GM23338 (cell line): ENCODE results near the gene CDK14. TPM values are rescaled to one million over a fixed set of nuclear protein-coding genes. Genes with fewer than 3 reads are reported as not detected.

Experiments used
- ATAC-seq: fragments of 200-7000 bp; cut with Tn5 transposase; 3 replicates; pipeline ENCODE4 v1.9.1; 2020
- DNase-seq: peaks from one replicate; pipeline ENCODE4 v3.0.0-alpha.2; 2015; ENCODE audit warnings: low spot score
- H2AFZ ChIP-seq: fragments of 200-600 bp; sonication (generic); 2 replicates; pipeline ENCODE4 v1.8.0; 2016; ENCODE audit warnings: antibody characterized with exemption, mild to moderate bottlenecking, moderate library complexity
- H3F3A ChIP-seq: fragments of 200-600 bp; sonication (generic); replicated peaks from 2 replicates; pipeline ENCODE4 v1.8.0; 2017; ENCODE audit warnings: antibody characterized with exemption, mixed run types, low read depth
- H3K27ac ChIP-seq: fragments of 200-600 bp; sonication (generic); 2 replicates; pipeline ENCODE4 v1.6.1; 2016; ENCODE audit warnings: low read depth
- H3K27me3 ChIP-seq: fragments of 200-600 bp; sonication (generic); 2 replicates; pipeline ENCODE4 v1.8.0; 2016; ENCODE audit warnings: mild to moderate bottlenecking, mixed run types, moderate library complexity; ENCODE audit not compliant: insufficient read depth
- H3K36me3 ChIP-seq: fragments of 200-600 bp; sonication (generic); 2 replicates; pipeline ENCODE4 v1.8.0; 2016; ENCODE audit warnings: mild to moderate bottlenecking; ENCODE audit not compliant: insufficient read depth
- H3K4me1 ChIP-seq: fragments of 200-600 bp; sonication (generic); 2 replicates; pipeline ENCODE4 v1.8.0; 2016; ENCODE audit warnings: mild to moderate bottlenecking, moderate library complexity; ENCODE audit not compliant: insufficient read depth
- H3K4me2 ChIP-seq: fragments of 200-600 bp; sonication (generic); 2 replicates; pipeline ENCODE4 v1.7.1; 2017; ENCODE audit warnings: mixed run types
- H3K4me3 ChIP-seq: fragments of 200-600 bp; sonication (generic); 2 replicates; pipeline ENCODE4 v1.6.1; 2016; ENCODE audit warnings: mixed run types
- H3K79me2 ChIP-seq: fragments of 200-600 bp; sonication (generic); replicated peaks from 2 replicates; pipeline ENCODE4 v1.8.0; 2017; ENCODE audit warnings: mild to moderate bottlenecking; ENCODE audit not compliant: insufficient read depth
- H3K9me2 ChIP-seq: fragments of 200-600 bp; sonication (generic); 2 replicates; pipeline ENCODE4 v1.8.0; 2017; ENCODE audit not compliant: insufficient read depth
- H4K20me1 ChIP-seq: fragments of 200-600 bp; sonication (generic); replicated peaks from 2 replicates; pipeline ENCODE4 v1.8.0; 2017; ENCODE audit warnings: mild to moderate bottlenecking; ENCODE audit not compliant: insufficient read depth
- H3K27ac Mint-ChIP-seq: 2 replicates; pipeline ENCODE4 v1.8.0; 2020; ENCODE audit warnings: inconsistent platforms, mild to moderate bottlenecking, moderate library complexity, mixed read lengths
- H3K27me3 Mint-ChIP-seq: 3 replicates; pipeline ENCODE4 v1.8.0; 2022; ENCODE audit warnings: low read depth, mild to moderate bottlenecking, moderate library complexity, mixed read lengths, inconsistent platforms; ENCODE audit not compliant: insufficient read depth, poor library complexity
- H3K36me3 Mint-ChIP-seq: 3 replicates; pipeline ENCODE4 v1.8.0; 2021; ENCODE audit warnings: low read depth, mild to moderate bottlenecking, inconsistent platforms, moderate library complexity, mixed read lengths
- H3K4me1 Mint-ChIP-seq: 3 replicates; pipeline ENCODE4 v1.8.0; 2020; ENCODE audit warnings: mild to moderate bottlenecking, inconsistent platforms, mixed read lengths
- H3K4me3 Mint-ChIP-seq: 3 replicates; pipeline ENCODE4 v1.8.0; 2021; ENCODE audit warnings: moderate library complexity, mild to moderate bottlenecking, inconsistent platforms, mixed read lengths
- H3K9me3 Mint-ChIP-seq: 3 replicates; pipeline ENCODE4 v1.8.0; 2020; ENCODE audit warnings: moderate library complexity, mild to moderate bottlenecking, inconsistent platforms, mixed read lengths
- CREB1 ChIP-seq: fragments of 250-450 bp; sonication (Bioruptor Pico); IDR thresholded peaks from 2 replicates; pipeline ENCODE4 v1.5.0; 2020; ENCODE audit warnings: low read depth, mild to moderate bottlenecking, moderate library complexity
- EZH2phosphoT487 ChIP-seq: fragments of 200-600 bp; sonication (generic); IDR thresholded peaks from one replicate; pipeline ENCODE4 v1.8.1; 2018; ENCODE audit warnings: antibody characterized with exemption; ENCODE audit not compliant: unreplicated experiment
- JUNB ChIP-seq: IDR thresholded peaks from one replicate; pipeline ENCODE4 v1.6.1; 2016; ENCODE audit warnings: antibody characterized with exemption; ENCODE audit not compliant: unreplicated experiment
- REST ChIP-seq: IDR thresholded peaks from one replicate; pipeline ENCODE4 v1.6.1; 2018; ENCODE audit warnings: antibody characterized with exemption; ENCODE audit not compliant: unreplicated experiment
- STAT1 ChIP-seq: IDR thresholded peaks from one replicate; pipeline ENCODE4 v1.6.1; 2016; ENCODE audit warnings: antibody characterized with exemption; ENCODE audit not compliant: unreplicated experiment
- ZNF114 ChIP-seq: fragments of 250-450 bp; sonication (Bioruptor Pico); IDR thresholded peaks from 2 replicates; pipeline ENCODE4 v1.5.0; 2020; ENCODE audit warnings: mild to moderate bottlenecking, moderate library complexity
- ZNF331 ChIP-seq: fragments of 250-450 bp; sonication (Bioruptor Pico); IDR thresholded peaks from 2 replicates; pipeline ENCODE4 v1.5.0; 2020; ENCODE audit warnings: low read depth, mild to moderate bottlenecking, moderate library complexity
- ZNF462 ChIP-seq: fragments of 250-450 bp; sonication (Bioruptor Pico); IDR thresholded peaks from 2 replicates; pipeline ENCODE4 v1.5.0; 2020; ENCODE audit warnings: mild to moderate bottlenecking, moderate library complexity
- polyA plus RNA-seq: library from polyadenylated mRNA; unstranded; fragments of >200 nt; fragmentation: Nextera tagmentation; extraction: Ambion mirVana; gene quantifications from 2 replicates; pipeline ENCODE4 v1.2.1, GENCODE V29; 2016
- total RNA-seq: library from RNA; depleted of rRNA; stranded (reverse); fragments of >200 nt; shearing (Covaris generic); gene quantifications from 2 replicates; pipeline ENCODE4 v1.2.3, GENCODE V29; 2014
- TF ChIP-seq, protein P1 (sequence below): IDR thresholded peaks from 2 replicates; pipeline ENCODE4 v1.6.1; 2016; ENCODE audit warnings: antibody characterized with exemption

Gene CDK14
- total and polyA plus RNA-seq, 2 experiments from 2014 or later, result 11.2 to 24.0 TPM

GRCh38 chr7:91191771-91192170, 595.6 kb downstream of the CDK14 start (continued):
- TF ChIP-seq ZNF462 (CRISPR knock-in tag), result no peak
- no peak for TF ChIP-seq ZNF331 (CRISPR knock-in tag)
- TF ChIP-seq STAT1, result no peak
- TF ChIP-seq REST, result no peak

DNA sequence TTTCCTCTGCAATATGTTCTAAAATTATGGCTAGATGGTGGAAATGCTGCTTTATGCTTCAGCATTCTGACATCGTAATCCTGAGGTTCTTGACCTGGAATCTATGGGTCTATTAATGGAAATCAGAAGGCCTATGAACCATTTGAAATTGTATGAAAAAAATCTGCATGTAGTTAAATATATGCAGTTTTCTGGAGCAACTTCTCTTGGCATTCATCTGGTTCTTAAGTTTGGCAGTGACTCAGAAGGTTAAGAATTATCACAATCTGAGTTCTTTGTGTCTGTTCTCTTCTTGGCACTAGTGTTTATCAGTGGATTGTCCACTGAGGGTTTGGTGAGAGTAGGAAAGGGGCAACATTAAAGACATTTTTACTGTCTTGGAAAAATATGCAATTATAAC, 597.0 kb downstream of the CDK14 start:
- no peaks in the 10 kb centered on the region for H3F3A ChIP-seq
- no peak for ATAC-seq
- H3K9me2 ChIP-seq, result no peaks in the 10 kb centered on the region
- no peak overlapping the region for H3K27ac Mint-ChIP-seq
- no peak overlapping the region for H3K4me3 Mint-ChIP-seq
- H3K27me3 ChIP-seq, result no peaks in the 10 kb centered on the region
- no peak overlapping the region for H3K4me3 ChIP-seq
- no peak overlapping the region for H3K4me2 ChIP-seq
- H2AFZ ChIP-seq, result no peak overlapping the region
- no peaks in the 10 kb centered on the region for H3K9me3 Mint-ChIP-seq
- no peaks in the 10 kb centered on the region for H3K4me1 ChIP-seq
- no peaks in the 10 kb centered on the region for H4K20me1 ChIP-seq
- H3K79me2 ChIP-seq, result no peaks in the 10 kb centered on the region
- no peaks in the 10 kb centered on the region for H3K36me3 Mint-ChIP-seq
- H3K36me3 ChIP-seq, result no peaks in the 10 kb centered on the region
- H3K27me3 Mint-ChIP-seq, result peaks cover 1% of the 10 kb centered on the region
- H3K27ac ChIP-seq, result no peak overlapping the region
- no peak for DNase-seq
- H3K4me1 Mint-ChIP-seq, result peaks cover 5% of the 10 kb centered on the region; the same call in 1 of the 3 replicates
- no peak for TF ChIP-seq CREB1 (CRISPR knock-in tag)
- no peak for TF ChIP-seq ZNF331 (CRISPR knock-in tag)
- TF ChIP-seq ZNF114 (CRISPR knock-in tag), result no peak
- no peak for TF ChIP-seq EZH2phosphoT487
- TF ChIP-seq, protein P1, sequence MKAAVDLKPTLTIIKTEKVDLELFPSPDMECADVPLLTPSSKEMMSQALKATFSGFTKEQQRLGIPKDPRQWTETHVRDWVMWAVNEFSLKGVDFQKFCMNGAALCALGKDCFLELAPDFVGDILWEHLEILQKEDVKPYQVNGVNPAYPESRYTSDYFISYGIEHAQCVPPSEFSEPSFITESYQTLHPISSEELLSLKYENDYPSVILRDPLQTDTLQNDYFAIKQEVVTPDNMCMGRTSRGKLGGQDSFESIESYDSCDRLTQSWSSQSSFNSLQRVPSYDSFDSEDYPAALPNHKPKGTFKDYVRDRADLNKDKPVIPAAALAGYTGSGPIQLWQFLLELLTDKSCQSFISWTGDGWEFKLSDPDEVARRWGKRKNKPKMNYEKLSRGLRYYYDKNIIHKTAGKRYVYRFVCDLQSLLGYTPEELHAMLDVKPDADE, result no peak
- no peak for TF ChIP-seq REST
- no peak for TF ChIP-seq STAT1
- no peak for TF ChIP-seq JUNB
